GM19468 (cell line): Measurements from ENCODE around the gene CRMP1.
"Not testable (repeated sequence)": the region's sequence is repeated elsewhere in the genome, so short reads cannot be mapped to it uniquely, and the experiment has no call there.

ENCODE experiments used
- ATAC-seq: cut with Tn5 transposase; IDR thresholded peaks from one replicate; pipeline ENCODE4 v1.9.1; 2021; ENCODE audit warnings: mild to moderate bottlenecking, moderate library complexity, moderate number of reproducible peaks; ENCODE audit not compliant: unreplicated experiment; ENCODE audit errors: extremely low read depth

Gene CRMP1

DNA sequence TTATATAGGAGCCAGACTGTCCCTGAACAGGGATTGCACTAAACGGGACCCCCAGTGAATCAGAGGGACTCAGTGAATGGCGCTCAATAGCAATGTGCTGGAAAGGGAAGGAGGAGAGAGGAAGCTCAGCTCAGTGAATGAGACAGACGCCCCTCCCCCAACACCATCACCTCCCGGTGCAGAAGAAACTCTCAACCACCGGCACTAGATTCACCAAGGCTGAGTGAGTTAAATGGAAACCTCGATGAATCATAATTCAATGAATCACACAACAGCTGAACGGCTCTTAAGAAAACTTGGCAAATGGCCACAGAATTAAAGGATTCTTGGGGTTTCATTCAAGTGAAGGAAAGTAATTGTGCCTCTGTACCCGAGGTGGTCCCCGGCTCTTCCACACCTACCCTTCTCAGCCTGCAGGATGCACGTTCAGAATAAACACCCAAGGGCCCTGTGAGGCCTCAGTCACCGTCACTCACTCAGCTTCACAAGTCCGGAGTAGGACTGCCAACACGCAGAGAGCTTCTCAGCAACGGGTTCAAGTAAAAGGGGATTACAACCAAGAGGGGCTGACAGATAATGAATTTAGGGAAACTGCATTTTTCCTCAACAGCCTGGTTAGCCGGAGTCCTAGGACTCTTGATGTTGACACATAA is 29.3 kb downstream of the CRMP1 start:
- ATAC-seq = no peak

DNA sequence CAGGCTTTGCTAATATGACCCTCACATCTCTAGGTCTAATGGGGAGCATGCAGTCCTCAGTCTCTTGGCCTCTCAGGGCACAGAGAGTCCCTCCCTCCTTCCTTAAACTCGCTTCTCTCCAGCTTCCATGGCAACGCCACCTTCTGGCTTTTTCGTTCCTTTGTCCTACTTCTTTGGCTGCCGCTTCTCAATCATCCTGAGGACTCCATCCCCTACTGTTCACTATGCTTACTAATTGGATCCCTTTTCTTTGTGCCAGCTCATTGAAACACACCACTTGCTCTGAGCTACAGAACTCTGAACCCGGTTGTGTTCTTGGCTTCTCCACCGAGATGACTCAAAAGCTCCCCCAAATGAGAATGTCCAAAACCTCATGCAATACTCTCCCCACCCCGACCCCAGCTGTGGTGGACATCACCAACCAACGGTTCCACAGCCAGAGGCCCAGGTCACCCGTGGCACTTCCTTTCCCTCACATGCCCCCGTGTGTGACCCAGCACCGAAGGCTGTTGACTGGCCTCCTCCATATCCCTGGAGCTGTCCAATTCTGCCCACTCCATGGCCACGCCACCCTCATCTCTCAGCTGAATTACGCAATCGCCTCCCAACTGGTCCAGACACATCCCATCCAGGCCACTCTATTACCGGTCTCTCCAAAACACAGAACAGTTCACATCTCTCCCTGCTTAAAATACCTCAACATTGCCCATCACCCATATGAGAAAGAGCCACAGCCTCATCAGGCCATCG is 34.7 kb downstream of the CRMP1 start:
- ATAC-seq = no peak

DNA sequence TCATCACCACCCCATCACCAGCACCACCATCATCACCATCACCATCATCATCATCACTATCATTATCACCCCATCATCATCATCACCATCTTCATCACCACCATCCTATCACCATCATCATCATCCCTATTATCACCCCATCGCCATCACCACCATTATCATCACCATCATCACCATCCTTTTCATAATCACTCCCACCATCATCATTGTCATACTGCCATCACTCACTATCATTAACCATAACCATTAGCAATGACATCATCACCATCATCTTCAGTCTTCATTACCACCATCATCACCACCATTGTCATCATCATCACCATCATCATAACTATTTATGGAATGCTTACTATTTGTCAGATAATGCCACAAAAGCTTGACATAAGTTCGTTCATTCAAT is 35.7 kb downstream of the CRMP1 start:
- ATAC-seq = no peak

DNA sequence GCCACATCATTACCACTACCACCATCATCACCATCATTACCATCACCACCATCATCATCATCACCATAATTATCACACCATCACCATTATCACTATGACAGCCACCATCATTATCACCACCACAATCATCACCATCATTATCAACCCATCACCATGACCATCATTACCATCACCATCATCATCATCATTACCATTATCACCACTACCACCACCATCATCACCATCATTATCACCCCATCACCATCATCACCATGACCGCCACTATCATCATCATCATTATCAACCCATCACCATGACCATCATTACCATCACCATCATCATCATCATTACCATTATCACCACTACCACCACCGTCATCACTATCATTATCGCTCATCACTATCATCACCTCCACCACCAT is 36.5 kb downstream of the CRMP1 start:
- not testable (repeated sequence) for ATAC-seq

- ATAC-seq = no peak
Observed at GRCh38 chr4:5854929-5855328, 38.0 kb downstream of the CRMP1 start.

- no peak for ATAC-seq
Observed at GRCh38 chr4:5852523-5853202, 40.2 kb downstream of the CRMP1 start.

GRCh38 chr4:5851637-5852301 is 41.1 kb downstream of the CRMP1 start:
- no peak for ATAC-seq

GRCh38 chr4:5845035-5845905 is 47.6 kb downstream of the CRMP1 start:
- ATAC-seq = no peak

GRCh38 chr4:5843573-5844530 is 49.0 kb downstream of the CRMP1 start:
- ATAC-seq = no peak

DNA sequence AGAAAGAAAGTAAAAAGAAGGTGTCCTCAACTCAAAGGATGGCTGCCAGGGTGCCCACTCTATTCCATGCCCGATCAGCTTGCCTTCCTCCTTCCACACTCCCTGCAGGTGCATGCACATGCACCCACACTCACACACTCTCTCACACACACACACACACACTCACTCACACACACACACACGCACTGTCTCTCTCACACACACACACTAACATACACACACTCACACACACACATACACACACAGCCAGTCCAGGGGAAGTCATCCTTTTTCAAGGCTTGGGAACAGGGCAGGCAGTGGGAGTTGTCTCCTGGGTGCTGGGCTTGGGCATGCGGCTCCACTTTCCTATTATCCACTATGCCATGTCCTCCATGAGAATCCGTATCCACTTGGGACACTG is 50.4 kb downstream of the CRMP1 start:
- no peak for ATAC-seq

DNA sequence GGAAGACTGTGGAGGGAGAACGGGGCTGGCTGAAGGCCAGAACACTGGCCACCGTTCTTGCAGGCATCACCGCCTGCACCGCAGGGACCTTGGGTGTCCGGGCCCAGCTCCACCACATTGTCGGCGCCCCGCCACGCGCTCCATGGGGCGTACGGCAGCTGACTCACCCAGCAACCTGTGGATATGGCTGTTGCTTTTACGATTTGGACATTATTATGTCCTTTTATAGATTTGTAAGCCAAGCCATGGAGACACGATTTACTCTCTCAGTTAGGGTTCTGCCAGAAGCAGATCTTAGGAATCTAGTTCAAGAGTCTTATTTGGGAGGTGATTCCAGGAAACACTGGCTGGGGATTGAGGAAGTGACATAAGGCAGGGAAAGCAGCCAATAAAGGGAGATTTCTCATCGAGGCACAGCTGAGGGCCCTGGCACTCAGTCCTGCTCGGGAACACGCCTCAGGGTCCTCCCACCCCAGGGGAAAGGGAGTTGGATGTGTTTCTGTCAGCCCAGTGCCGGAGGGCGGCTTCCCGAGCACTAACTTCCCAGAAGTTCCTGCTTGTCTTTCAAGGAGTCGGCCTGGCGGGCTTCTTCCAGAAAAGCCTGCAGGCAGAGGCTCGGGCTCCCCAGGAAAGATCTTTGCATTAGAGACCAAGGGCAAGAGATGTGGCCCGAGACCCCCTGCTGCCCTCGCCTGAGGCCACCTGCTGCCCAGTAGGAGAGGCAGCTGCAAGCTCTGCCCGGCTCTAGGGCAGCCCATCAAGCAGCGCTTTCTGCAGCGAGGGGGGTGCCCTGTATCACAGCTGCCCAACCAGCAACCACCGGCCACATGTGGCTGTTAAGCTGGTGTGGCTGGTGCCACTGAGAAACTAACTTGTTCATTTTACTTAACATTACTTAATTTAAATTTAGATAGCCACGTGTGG is 52.9 kb downstream of the CRMP1 start:
- no peak for ATAC-seq

- no peak for ATAC-seq
Observed at GRCh38 chr4:5839332-5839731, 53.6 kb downstream of the CRMP1 start.

- not testable (repeated sequence) for ATAC-seq
Observed at GRCh38 chr4:5837483-5837882, 55.4 kb downstream of the CRMP1 start.

DNA sequence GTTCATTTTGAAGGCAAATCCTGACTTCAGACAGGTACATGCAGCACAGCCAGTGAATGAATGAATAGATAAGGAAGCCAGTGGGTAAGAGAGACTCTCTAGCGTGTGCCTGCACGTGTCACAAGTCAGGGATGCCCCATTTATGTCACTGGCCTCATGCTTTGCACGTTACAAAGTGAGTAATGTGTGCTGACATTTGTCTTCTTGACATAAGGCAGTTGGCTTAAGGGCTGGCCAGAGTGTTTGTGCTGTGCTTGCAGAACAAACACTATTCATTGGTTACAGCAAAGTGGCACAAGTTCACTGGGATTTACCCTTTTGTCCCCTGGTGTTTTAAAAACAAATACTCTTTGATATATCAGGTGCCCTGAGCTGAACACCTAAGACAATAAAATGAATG is 55.9 kb downstream of the CRMP1 start:
- ATAC-seq = no peak

DNA sequence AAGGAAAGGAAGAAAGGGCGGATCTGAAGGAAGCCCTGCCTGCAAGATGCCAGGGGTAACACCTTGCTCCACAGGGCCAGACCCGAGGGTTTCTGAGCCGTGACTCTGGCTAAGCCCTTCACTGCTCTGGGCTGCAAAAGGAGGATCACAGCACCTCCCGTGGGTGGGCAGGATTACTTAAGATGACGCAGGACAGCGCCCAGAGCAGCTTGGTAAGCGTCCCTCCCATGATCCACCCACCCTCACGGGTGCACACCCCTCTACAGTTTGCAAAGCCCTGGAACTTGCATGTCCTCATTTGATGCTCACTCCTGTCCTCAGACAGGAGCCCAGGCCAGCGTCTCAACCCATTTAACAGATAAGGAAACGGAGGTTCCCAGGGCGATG is 64.9 kb downstream of the CRMP1 start:
- ATAC-seq = no peak

DNA sequence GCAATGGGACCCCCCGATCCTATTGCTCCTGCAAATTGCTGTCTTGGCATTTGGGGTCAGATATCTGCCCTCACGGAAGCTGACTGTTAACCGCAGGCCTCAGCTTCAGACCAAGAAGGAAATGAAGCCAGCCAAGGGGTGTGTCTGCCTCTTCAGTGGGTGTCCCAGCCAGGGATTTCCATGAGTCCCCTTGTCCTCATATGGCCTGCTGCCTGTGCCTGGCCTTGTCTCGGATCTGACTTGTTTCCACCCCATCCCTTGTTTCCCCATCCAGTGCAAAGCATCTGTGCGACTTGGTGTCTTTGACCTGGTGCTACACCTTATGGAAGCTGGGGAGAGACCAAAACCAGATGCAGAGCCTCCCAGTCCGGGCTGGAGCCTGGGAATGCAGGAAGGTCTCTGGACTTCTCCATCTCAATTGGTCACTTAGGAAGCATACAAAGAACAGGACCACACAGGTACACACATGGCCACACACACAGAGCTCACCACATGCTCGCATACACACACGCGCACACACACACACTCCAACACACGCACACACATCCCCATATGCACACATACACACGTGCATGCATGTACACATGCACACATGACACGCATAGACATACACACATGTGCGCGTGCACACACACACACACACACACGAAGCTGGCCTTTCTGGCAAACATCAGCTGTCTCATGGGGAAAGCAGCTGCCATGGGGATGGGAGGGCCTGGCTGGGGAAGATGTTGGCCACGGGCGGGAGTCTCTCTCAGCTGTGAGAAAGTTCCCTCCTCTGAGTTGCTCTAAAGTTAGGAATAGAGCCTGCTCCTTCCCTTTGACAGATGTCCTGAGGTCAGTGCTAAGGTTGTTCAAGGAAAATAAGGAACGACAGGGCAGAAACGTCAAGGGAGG is 65.5 kb downstream of the CRMP1 start:
- no peak for ATAC-seq
